SK-N-SH (cell line): ENCODE measurements around the gene MTCL1. TPM values are rescaled to one million over a fixed set of nuclear protein-coding genes. Genes with fewer than 3 reads are reported as not detected.

Source experiments
- CTCF ChIA-PET: fragments of 300-600, 350-600 bp; formaldehyde crosslinking; extraction: SDS; loops from one replicate; lab custom pipeline; 2021; lab: Yijun Ruan, JAX
- POLR2A ChIA-PET: fragments of 350-600 bp; sonication (Branson Sonifier 250); formaldehyde crosslinking; extraction: SDS; loops from one replicate; lab custom pipeline; 2020; ENCODE audit warnings: antibody characterized with exemption, inconsistent platforms; lab: Yijun Ruan, JAX
- DNase-seq: peaks from one replicate; pipeline ENCODE4 v3.0.0; 2012
- H2AFZ ChIP-seq: fragments of 200-600 bp; sonication (generic); 2 replicates; pipeline ENCODE4 v1.8.1; 2016; ENCODE audit warnings: antibody characterized with exemption, mild to moderate bottlenecking, low read depth
- H3F3A ChIP-seq: fragments of 200-600 bp; sonication (generic); replicated peaks from 2 replicates; pipeline ENCODE3; 2016; ENCODE audit warnings: antibody characterized with exemption, mild to moderate bottlenecking; ENCODE audit not compliant: insufficient read depth
- H3K27ac ChIP-seq, 2 experiments: fragments of 200-500 bp in 1 of 2; fragments of 200-600 bp in 1 of 2; sonication (Bioruptor generic) in 1 of 2; sonication (generic), shearing (Covaris generic) in 1 of 2; 2 replicates each; pipeline versions ENCODE4 v1.5.1 to v1.6.1; 2014 to 2016; ENCODE audit warnings: low read depth in 2 of 2, inconsistent platforms in 1 of 2, low read length in 1 of 2, mild to moderate bottlenecking in 1 of 2, mixed read lengths in 1 of 2
- H3K27me3 ChIP-seq: fragments of 200-600 bp; sonication (generic), shearing (Covaris generic); 2 replicates; pipeline ENCODE4 v1.6.1; 2016; ENCODE audit warnings: mixed run types; ENCODE audit not compliant: insufficient read depth
- H3K36me3 ChIP-seq, 2 experiments: fragments of 200-500 bp in 1 of 2; fragments of 200-600 bp in 1 of 2; sonication (Bioruptor generic) in 1 of 2; sonication (generic) in 1 of 2; replicated peaks in 1 of 2; 2 replicates each; pipeline versions ENCODE3 to v1.5.1; 2014 to 2016; ENCODE audit warnings: low read length in 1 of 2, mild to moderate bottlenecking in 1 of 2; ENCODE audit not compliant: insufficient read depth in 2 of 2, control insufficient read depth in 1 of 2
- H3K4me1 ChIP-seq, 2 experiments: fragments of 200-500 bp in 1 of 2; fragments of 200-600 bp in 1 of 2; sonication (Bioruptor generic) in 1 of 2; sonication (generic), shearing (Covaris generic) in 1 of 2; 2 replicates each; pipeline versions ENCODE4 v1.5.1 to v1.6.1; 2014 to 2016; ENCODE audit warnings: low read depth in 1 of 2, low read length in 1 of 2, mixed run types in 1 of 2; ENCODE audit not compliant: insufficient read depth in 2 of 2, control insufficient read depth in 1 of 2
- H3K4me2 ChIP-seq: fragments of 200-600 bp; sonication (generic), shearing (Covaris generic); 2 replicates; pipeline ENCODE4 v1.6.1; 2017; ENCODE audit warnings: mixed run types
- H3K4me3 ChIP-seq, 2 experiments: fragments of 200-500 bp in 1 of 2; fragments of 200-600 bp in 1 of 2; sonication (Bioruptor generic) in 1 of 2; sonication (generic), shearing (Covaris generic) in 1 of 2; 2 replicates each; pipeline versions ENCODE4 v1.5.1 to v1.8.1; 2014 to 2016; ENCODE audit warnings: low read depth in 2 of 2, inconsistent platforms in 1 of 2, low read length in 1 of 2, mild to moderate bottlenecking in 1 of 2, mixed read lengths in 1 of 2, moderate library complexity in 1 of 2
- H3K79me2 ChIP-seq: fragments of 200-600 bp; sonication (generic); 2 replicates; pipeline ENCODE4 v1.8.1; 2017; ENCODE audit warnings: mild to moderate bottlenecking; ENCODE audit not compliant: insufficient read depth
- H3K9ac ChIP-seq: fragments of 200-600 bp; sonication (generic); 2 replicates; pipeline ENCODE4 v1.6.1; 2017; ENCODE audit warnings: mixed run types
- H3K9me2 ChIP-seq: fragments of 200-600 bp; sonication (generic); 2 replicates; pipeline ENCODE4 v1.6.1; 2017; ENCODE audit warnings: mixed run types
- H3K9me3 ChIP-seq: fragments of 200-600 bp; sonication (generic); 2 replicates; pipeline ENCODE4 v1.6.1; 2017; ENCODE audit warnings: mixed run types, mild to moderate bottlenecking, moderate library complexity
- H4K20me1 ChIP-seq: fragments of 200-600 bp; sonication (generic); 2 replicates; pipeline ENCODE4 v1.6.1; 2017; ENCODE audit warnings: mild to moderate bottlenecking, mixed run types; ENCODE audit not compliant: insufficient read depth
- EP300 ChIP-seq, 2 experiments: IDR thresholded peaks; 2 replicates each; pipeline versions ENCODE4 v1.4.0 to v1.6.1; 2012; ENCODE audit warnings: borderline replicate concordance in 1 of 2, low read depth in 1 of 2, low read length in 1 of 2
- FOSL2 ChIP-seq: IDR thresholded peaks from 2 replicates; pipeline ENCODE4 v1.4.0; 2012; ENCODE audit warnings: low read depth, mild to moderate bottlenecking, moderate library complexity, borderline replicate concordance
- GABPA ChIP-seq: IDR thresholded peaks from 2 replicates; pipeline ENCODE4 v1.4.0; 2012; ENCODE audit warnings: low read depth, mild to moderate bottlenecking
- JUND ChIP-seq: IDR thresholded peaks from 2 replicates; pipeline ENCODE4 v1.4.0; 2012
- MAX ChIP-seq: IDR thresholded peaks from 2 replicates; pipeline ENCODE4 v1.4.0; 2012; ENCODE audit warnings: low read depth
- NFIC ChIP-seq: IDR thresholded peaks from 2 replicates; pipeline ENCODE4 v1.4.0; 2012; ENCODE audit warnings: borderline replicate concordance
- REST ChIP-seq: IDR thresholded peaks from 2 replicates; pipeline ENCODE4 v1.6.1; 2012; ENCODE audit warnings: mild to moderate bottlenecking, low read depth, low read length, moderate library complexity
- RXRA ChIP-seq: IDR thresholded peaks from 2 replicates; pipeline ENCODE4 v1.4.0; 2012; ENCODE audit warnings: low read depth, mild to moderate bottlenecking, borderline replicate concordance
- TAF1 ChIP-seq: IDR thresholded peaks from 2 replicates; pipeline ENCODE4 v1.6.1; 2012; ENCODE audit warnings: low read depth, mild to moderate bottlenecking, low read length, moderate library complexity, borderline replicate concordance
- USF1 ChIP-seq: IDR thresholded peaks from 2 replicates; pipeline ENCODE4 v1.4.0; 2012; ENCODE audit warnings: low read depth, borderline replicate concordance
- YY1 ChIP-seq: IDR thresholded peaks from 2 replicates; pipeline ENCODE4 v1.4.0; 2012; ENCODE audit warnings: low read depth, mild to moderate bottlenecking
- WGBS: methylation state at CpG from one replicate; pipeline ENCODE4 v1.1.6; 2017; ENCODE audit warnings: low lambda C conversion rate; 5-methylcytosine and 5-hydroxymethylcytosine counted together
- polyA plus RNA-seq, 3 experiments: library from polyadenylated mRNA; depleted of rRNA; stranded (reverse); fragments of >200 nt; gene quantifications; 2 replicates each; pipeline ENCODE4 v1.2.3, GENCODE V29; 2012

The MTCL1 gene
- polyA plus RNA-seq, 1 of the 3 experiments (the other 2 are of a cell fraction), result 33.5 TPM

GRCh38 chr18:8751692-8752091 is 46.3 kb downstream of the MTCL1 start:
- peak overlapping the region; percentile 81 to 92 for H3K27ac ChIP-seq
- H3K9ac ChIP-seq, result 0 out of 2 replicates have a peak overlapping the region, but pooled peaks have one; percentile 14
- peak overlapping the region; percentile 71 for H3K4me2 ChIP-seq
- H3K4me1 ChIP-seq, result peaks cover 39 to 42% of the 10 kb centered on the region in 2 experiments
- H3K9me2 ChIP-seq, result no peaks in the 10 kb centered on the region
- peaks cover 76% of the 10 kb centered on the region for H3K79me2 ChIP-seq
- CTCF ChIA-PET, result no interaction called here
- peaks cover 6 to 9% of the 10 kb centered on the region in 2 experiments for H3K36me3 ChIP-seq
- POLR2A ChIA-PET, result no interaction called here
- no peaks in the 10 kb centered on the region for H4K20me1 ChIP-seq
- H2AFZ ChIP-seq, result no peak overlapping the region
- WGBS, result 90% methylated on average over 9 of the region's 9 CpGs
- no peak overlapping the region for H3K4me3 ChIP-seq
- no peak for DNase-seq
- H3F3A ChIP-seq, result peaks cover 29% of the 10 kb centered on the region
- H3K27me3 ChIP-seq, result no peaks in the 10 kb centered on the region
- H3K9me3 ChIP-seq, result no peaks in the 10 kb centered on the region
- TF ChIP-seq REST (no peak), NFIC (no peak), USF1 (no peak), EP300 (IDR thresholded peaks at IDR 0.05; ENCODE audit: borderline replicate concordance in 1 of 2, low read depth in 1 of 2, low read length in 1 of 2) (no peak), FOSL2 (no peak), MAX (no peak), JUND (no peak), TAF1 (no peak), YY1 (no peak)

GRCh38 chr18:8752329-8752728 is 47.0 kb downstream of the MTCL1 start:
- Histone ChIP-seq H3K27ac (peak overlapping the region; percentile 81 to 92; a peak in 3 of 4 replicates), H4K20me1 (no peaks in the 10 kb centered on the region), H3K4me2 (no peak overlapping the region), H2AFZ (no peak overlapping the region), H3F3A (peaks cover 29% of the 10 kb centered on the region), H3K36me3 (peaks cover 9 to 10% of the 10 kb centered on the region in 2 experiments), H3K9me2 (no peaks in the 10 kb centered on the region), H3K4me3 (no peak overlapping the region), H3K79me2 (peaks cover 78% of the 10 kb centered on the region), H3K9ac (no peak overlapping the region), H3K27me3 (no peaks in the 10 kb centered on the region), H3K4me1 (peaks cover 33 to 36% of the 10 kb centered on the region in 2 experiments), H3K9me3 (no peaks in the 10 kb centered on the region)
- no peak for DNase-seq
- peak; percentile 36; the same call in 1 of the 2 replicates for TF ChIP-seq MAX
- no peak for TF ChIP-seq RXRA
- no peak for TF ChIP-seq GABPA
- CTCF ChIA-PET, result no interaction called here
- 24% methylated on average over 1 of the region's 1 CpG for WGBS
- POLR2A ChIA-PET, result no interaction called here
